Vagina (tissue), 2 donors: ENCODE results near the gene PPP1R14B. TPM values are rescaled to one million over a fixed set of nuclear protein-coding genes. Genes with fewer than 3 reads are reported as not detected.

Source experiments
- DNase-seq, 2 donors: peaks; one replicate each; pipeline ENCODE4 v3.0.0-alpha.2; 2017; ENCODE audit errors: extremely low spot score in 2 of 2
- H3K27ac ChIP-seq: fragments of 200-600 bp; sonication (generic); one replicate; pipeline ENCODE4 v1.5.1; 2019
- H3K27me3 ChIP-seq: fragments of 200-600 bp; sonication (generic); one replicate; pipeline ENCODE4 v1.5.1; 2019
- H3K36me3 ChIP-seq, 2 donors: fragments of 200-600 bp; sonication (generic); one replicate each; pipeline ENCODE4 v1.5.1; 2017 to 2019
- H3K4me1 ChIP-seq: fragments of 200-600 bp; sonication (generic); one replicate; pipeline ENCODE4 v1.5.1; 2019
- H3K4me3 ChIP-seq, 2 donors: fragments of 200-600 bp; sonication (generic); 1 replicate in 1 of 2; 2 replicates in 1 of 2; pipeline ENCODE4 v1.5.1; 2016 to 2019
- H3K9me3 ChIP-seq: fragments of 200-600 bp; sonication (generic); one replicate; pipeline ENCODE4 v1.5.1; 2019
- CTCF ChIP-seq, 3 experiments: fragments of 450-650 bp in 2 of 3; fragments of 200-600 bp in 1 of 3; sonication (generic) in 1 of 3; IDR thresholded peaks; one replicate each; pipeline ENCODE4 v1.5.1; 2017 to 2019; ENCODE audit warnings: antibody characterized with exemption in 3 of 3, mild to moderate bottlenecking in 2 of 3, moderate library complexity in 2 of 3
- POLR2A ChIP-seq, 2 donors: fragments of 450-650 bp; IDR thresholded peaks; one replicate each; pipeline ENCODE4 v1.6.1; 2017; ENCODE audit warnings: antibody characterized with exemption in 2 of 2, mild to moderate bottlenecking in 2 of 2, moderate library complexity in 2 of 2
- POLR2AphosphoS5 ChIP-seq, 2 donors: sonication (generic); formaldehyde crosslinking; IDR thresholded peaks; one replicate each; pipeline ENCODE4 v1.9.0; 2017; ENCODE audit warnings: antibody characterized with exemption in 2 of 2, mild to moderate bottlenecking in 2 of 2, low read depth in 1 of 2; ENCODE audit not compliant: insufficient read depth in 1 of 2
- intact Hi-C: fragments of 100-400 bp; cut with DNase I; formaldehyde crosslinking; loops from one replicate; pipeline ENCODE4 v1.15.1; 2023
- total RNA-seq: library from RNA; depleted of rRNA; stranded (reverse); fragments of >200 nt; gene quantifications from one replicate; pipeline ENCODE4 v1.2.3, GENCODE V29; 2016

The PPP1R14B gene
- total RNA-seq, 1 donor from 2014 or later: 85.2 TPM

GRCh38 chr11:64269540-64270220 is 22.9 kb upstream of the PPP1R14B start:
- peak in 1 of 2 donors; percentile 100 for DNase-seq
- H3K9me3 ChIP-seq: no peaks in the 10 kb centered on the region
- H3K36me3 ChIP-seq: peaks cover 0 to 18% of the 10 kb centered on the region in 2 donors
- H3K27ac ChIP-seq: peak overlapping the region; percentile 98
- peaks cover 33% of the 10 kb centered on the region for H3K4me1 ChIP-seq
- H3K4me3 ChIP-seq: peak overlapping the region; percentile 87 to 92
- peak in 1 of 2 donors; percentile 99 for TF ChIP-seq POLR2AphosphoS5 (IDR thresholded peaks at IDR 0.05; ENCODE audit: insufficient read depth in 1 of 2, low read depth in 1 of 2)
- no peak for TF ChIP-seq POLR2A (IDR thresholded peaks at IDR 0.05)
- TF ChIP-seq CTCF (IDR thresholded peaks at IDR 0.05): no peak
- intact Hi-C loops: loop anchor here (2.0 kb wide), 1 partner anchor 23 kb away; the partner anchor contains the start of gene PPP1R14B
- no peaks in the 10 kb centered on the region for H3K27me3 ChIP-seq

- Histone ChIP-seq H3K9me3 (no peaks in the 10 kb centered on the region), H3K36me3 (peaks cover 0 to 23% of the 10 kb centered on the region in 2 donors), H3K4me1 (peaks cover 33% of the 10 kb centered on the region), H3K27me3 (no peaks in the 10 kb centered on the region), H3K27ac (peak overlapping the region; percentile 98), H3K4me3 (peak overlapping the region; percentile 87 to 92)
- no peak for DNase-seq
- TF ChIP-seq CTCF (IDR thresholded peaks at IDR 0.05): no peak
- no peak for TF ChIP-seq POLR2A (IDR thresholded peaks at IDR 0.05)
- TF ChIP-seq POLR2AphosphoS5 (IDR thresholded peaks at IDR 0.05; ENCODE audit: insufficient read depth in 1 of 2, low read depth in 1 of 2): peak in 1 of 2 donors; percentile 2
- intact Hi-C loops: no loop called here
Measured at GRCh38 chr11:64268893-64269539, 22.3 kb upstream of the PPP1R14B start.

GRCh38 chr11:64268025-64268892 is 21.5 kb upstream of the PPP1R14B start:
- H3K9me3 ChIP-seq: no peaks in the 10 kb centered on the region
- intact Hi-C loops: no loop called here
- H3K27ac ChIP-seq: peak overlapping the region; percentile 98
- DNase-seq: no peak
- H3K27me3 ChIP-seq: no peaks in the 10 kb centered on the region
- H3K4me1 ChIP-seq: peaks cover 33% of the 10 kb centered on the region
- peak overlapping the region; percentile 87 to 92 for H3K4me3 ChIP-seq
- TF ChIP-seq CTCF (IDR thresholded peaks at IDR 0.05) (no peak), POLR2A (IDR thresholded peaks at IDR 0.05) (no peak), POLR2AphosphoS5 (IDR thresholded peaks at IDR 0.05; ENCODE audit: insufficient read depth in 1 of 2, low read depth in 1 of 2) (no peak)
- peaks cover 0 to 29% of the 10 kb centered on the region in 2 donors for H3K36me3 ChIP-seq

- no peak overlapping the region for H3K4me3 ChIP-seq
- H3K4me1 ChIP-seq: peaks cover 31% of the 10 kb centered on the region
- H3K9me3 ChIP-seq: no peaks in the 10 kb centered on the region
- peak overlapping the region; percentile 98 for H3K27ac ChIP-seq
- H3K36me3 ChIP-seq: peaks cover 0 to 38% of the 10 kb centered on the region in 2 donors
- TF ChIP-seq POLR2A (IDR thresholded peaks at IDR 0.05) (no peak), POLR2AphosphoS5 (IDR thresholded peaks at IDR 0.05; ENCODE audit: insufficient read depth in 1 of 2, low read depth in 1 of 2) (no peak), CTCF (IDR thresholded peaks at IDR 0.05) (no peak)
- DNase-seq: no peak
- intact Hi-C loops: no loop called here
- no peaks in the 10 kb centered on the region for H3K27me3 ChIP-seq
Measured at GRCh38 chr11:64267207-64267945, 20.6 kb upstream of the PPP1R14B start.
